Measurements from ENCODE around the gene DMTF1. TPM values are rescaled to one million over a fixed set of nuclear protein-coding genes. Genes with fewer than 3 reads are reported as not detected.

Gene DMTF1
- total RNA-seq, 2 donors from 2014 or later = 129 to 152 TPM

GRCh38 chr7:87151729-87152111, 533 bp upstream of the DMTF1 start:
- peaks cover 8% of the 10 kb centered on the region for H3K4me1 ChIP-seq (ENCODE audit: control insufficient read depth, insufficient read depth, low read length)
- peaks cover 22% of the 10 kb centered on the region for H3K4me1 Mint-ChIP-seq
- TF ChIP-seq CTCF (conservative IDR thresholded peaks at IDR 0.05) = no peak

GRCh38 chr7:87152897-87153641, 816 bp downstream of the DMTF1 start:
- Mint-ChIP-seq H3K9me3 (no peaks in the 10 kb centered on the region), H3K4me1 (peaks cover 28% of the 10 kb centered on the region), H3K4me3 (peak overlapping the region; percentile 92), H3K36me3 (ENCODE audit: low read depth) (peaks cover 10% of the 10 kb centered on the region), H3K27me3 (ENCODE audit: insufficient read depth) (no peaks in the 10 kb centered on the region), H3K27ac (peak overlapping the region; percentile 95)
- Histone ChIP-seq H3K27ac (ENCODE audit: low read depth, low read length) (peak overlapping the region; percentile 99), H3K27me3 (ENCODE audit: control insufficient read depth, insufficient read depth, low read length, poor library complexity, severe bottlenecking) (no peaks in the 10 kb centered on the region), H3K4me3 (ENCODE audit: low read length) (peak overlapping the region; percentile 98), H3K9ac (ENCODE audit: extremely low read depth, low read length, poor library complexity, severe bottlenecking) (peak overlapping the region; percentile 96), H3K9me3 (ENCODE audit: control insufficient read depth, low read length) (no peaks in the 10 kb centered on the region), H3K36me3 (ENCODE audit: control insufficient read depth, insufficient read depth, low read length) (peaks cover 32% of the 10 kb centered on the region), H3K4me1 (ENCODE audit: control insufficient read depth, insufficient read depth, low read length) (peaks cover 10% of the 10 kb centered on the region)
- peak; percentile 60 for DNase-seq
- TF ChIP-seq CTCF (conservative IDR thresholded peaks at IDR 0.05) = no peak
- 0% methylated on average over 13 to 25 of the region's 25 CpGs for WGBS, 2 experiments (ENCODE audit: insufficient coverage in 1 of 2, insufficient read length in 1 of 2)

More at GRCh38 chr7:87151729-87152111, 533 bp upstream of the DMTF1 start:
- Mint-ChIP-seq H3K27me3 (ENCODE audit: insufficient read depth) (no peaks in the 10 kb centered on the region), H3K4me3 (peak overlapping the region; percentile 92), H3K9me3 (no peaks in the 10 kb centered on the region), H3K36me3 (ENCODE audit: low read depth) (peaks cover 7% of the 10 kb centered on the region), H3K27ac (peak overlapping the region; percentile 100)
- WGBS, 2 experiments (ENCODE audit: insufficient coverage in 1 of 2, insufficient read length in 1 of 2) = 2 to 14% methylated on average over 6 to 13 of the region's 13 CpGs
- H3K9me3 ChIP-seq (ENCODE audit: control insufficient read depth, low read length) = no peaks in the 10 kb centered on the region
- H3K27ac ChIP-seq (ENCODE audit: low read depth, low read length) = peak overlapping the region; percentile 99
- H3K36me3 ChIP-seq (ENCODE audit: control insufficient read depth, insufficient read depth, low read length) = peaks cover 19% of the 10 kb centered on the region
- no peaks in the 10 kb centered on the region for H3K27me3 ChIP-seq (ENCODE audit: control insufficient read depth, insufficient read depth, low read length, poor library complexity, severe bottlenecking)
- peak overlapping the region; percentile 98 for H3K4me3 ChIP-seq (ENCODE audit: low read length)
- H3K9ac ChIP-seq (ENCODE audit: extremely low read depth, low read length, poor library complexity, severe bottlenecking) = peak overlapping the region; percentile 96
- DNase-seq = no peak

GRCh38 chr7:87154166-87154565, 1.9 kb downstream of the DMTF1 start:
- H3K4me3 ChIP-seq (ENCODE audit: low read length) = peak overlapping the region; percentile 98
- H3K36me3 ChIP-seq (ENCODE audit: control insufficient read depth, insufficient read depth, low read length) = peaks cover 42% of the 10 kb centered on the region
- H3K36me3 Mint-ChIP-seq (ENCODE audit: low read depth) = peaks cover 10% of the 10 kb centered on the region
- H3K9me3 Mint-ChIP-seq = no peaks in the 10 kb centered on the region
- peak overlapping the region; percentile 96 for H3K9ac ChIP-seq (ENCODE audit: extremely low read depth, low read length, poor library complexity, severe bottlenecking)
- peak overlapping the region; percentile 92 for H3K4me3 Mint-ChIP-seq
- peaks cover 26% of the 10 kb centered on the region for H3K4me1 Mint-ChIP-seq
- peak overlapping the region; percentile 38 for H3K27ac Mint-ChIP-seq
- H3K27me3 ChIP-seq (ENCODE audit: control insufficient read depth, insufficient read depth, low read length, poor library complexity, severe bottlenecking) = no peaks in the 10 kb centered on the region
- H3K4me1 ChIP-seq (ENCODE audit: control insufficient read depth, insufficient read depth, low read length) = peaks cover 10% of the 10 kb centered on the region
- H3K27ac ChIP-seq (ENCODE audit: low read depth, low read length) = no peak overlapping the region
- H3K27me3 Mint-ChIP-seq (ENCODE audit: insufficient read depth) = no peaks in the 10 kb centered on the region
- no peak for DNase-seq
- no peaks in the 10 kb centered on the region for H3K9me3 ChIP-seq (ENCODE audit: control insufficient read depth, low read length)
- WGBS, 2 experiments (ENCODE audit: insufficient coverage in 1 of 2, insufficient read length in 1 of 2) = 40 to 58% methylated on average over 2 of the region's 2 CpGs
- TF ChIP-seq CTCF (conservative IDR thresholded peaks at IDR 0.05) = no peak

Data from endodermal cell (in vitro differentiated cells).